HepG2 (cell line): Measurements from ENCODE around the gene CDK12. TPM values are rescaled to one million over a fixed set of nuclear protein-coding genes. Genes with fewer than 3 reads are reported as not detected.
A peak's percentile ranks its signal among the peaks of the same experiment; 100 is the strongest.

Source experiments
- AGO1 ChIP-seq: fragments of 200-400 bp; formaldehyde crosslinking; IDR thresholded peaks from 2 replicates; pipeline ENCODE4 v1.6.1; 2017; ENCODE audit warnings: mild to moderate bottlenecking, low read depth, low read length, moderate library complexity; ENCODE audit not compliant: poor library complexity, severe bottlenecking
- CSRNP1 ChIP-seq: sonication (generic); formaldehyde crosslinking; IDR thresholded peaks from 2 replicates; pipeline ENCODE4 v1.8.1; 2023; ENCODE audit warnings: mild to moderate bottlenecking, missing genetic modification reagents
- DDIT3 ChIP-seq: sonication (generic); formaldehyde crosslinking; IDR thresholded peaks from 2 replicates; pipeline ENCODE4 v1.4.0; 2020; ENCODE audit warnings: mild to moderate bottlenecking, missing genetic modification reagents
- DMAP1 ChIP-seq: IDR thresholded peaks from 2 replicates; pipeline ENCODE4 v1.6.1; 2016
- DNMT3B ChIP-seq: conservative IDR thresholded peaks from 2 replicates; pipeline ENCODE4 v1.6.1; 2016; ENCODE audit warnings: missing biosample characterization, control low read depth
- GTF3A ChIP-seq: sonication (generic); formaldehyde crosslinking; conservative IDR thresholded peaks from 2 replicates; pipeline ENCODE4 v1.4.0; 2020; ENCODE audit warnings: mild to moderate bottlenecking, missing genetic modification reagents
- HIC2 ChIP-seq: sonication (generic); formaldehyde crosslinking; IDR thresholded peaks from 2 replicates; pipeline ENCODE4 v1.9.0; 2022; ENCODE audit warnings: low read depth, missing genetic modification reagents
- MAX ChIP-seq: IDR thresholded peaks from 2 replicates; pipeline ENCODE4 v1.6.1; 2012; ENCODE audit warnings: inconsistent platforms
- MTA1 ChIP-seq: sonication (generic); formaldehyde crosslinking; IDR thresholded peaks from 2 replicates; pipeline ENCODE4 v1.4.0; 2020; ENCODE audit warnings: missing genetic modification reagents, mild to moderate bottlenecking, borderline replicate concordance
- POLR2AphosphoS5 ChIP-seq: IDR thresholded peaks from 2 replicates; pipeline ENCODE4 v1.6.1; 2012; ENCODE audit warnings: low read depth, low read length
- RELA ChIP-seq: sonication (generic); formaldehyde crosslinking; IDR thresholded peaks from 2 replicates; pipeline ENCODE4 v1.4.0; 2020; ENCODE audit warnings: missing genetic modification reagents
- RFX5 ChIP-seq: IDR thresholded peaks from 2 replicates; pipeline ENCODE4 v1.6.1; 2011; ENCODE audit warnings: low read depth, low read length, improper control_type of control experiment
- STAT6 ChIP-seq: sonication (generic); formaldehyde crosslinking; IDR thresholded peaks from 2 replicates; pipeline ENCODE4 v1.4.0; 2020; ENCODE audit warnings: missing genetic modification reagents, mild to moderate bottlenecking, borderline replicate concordance
- TGIF2 ChIP-seq: IDR thresholded peaks from 2 replicates; pipeline ENCODE4 v1.6.1; 2016; ENCODE audit warnings: control low read depth, missing compliant biosample characterization
- ZNF33A ChIP-seq: sonication (generic); formaldehyde crosslinking; IDR thresholded peaks from 2 replicates; pipeline ENCODE4 v1.5.1; 2020; ENCODE audit warnings: missing genetic modification reagents, mild to moderate bottlenecking, moderate library complexity, borderline replicate concordance
- ZNF383 ChIP-seq: sonication (generic); formaldehyde crosslinking; IDR thresholded peaks from 2 replicates; pipeline ENCODE4 v1.4.0; 2020; ENCODE audit warnings: missing genetic modification reagents, mild to moderate bottlenecking, borderline replicate concordance
- ZSCAN9 ChIP-seq: IDR thresholded peaks from 2 replicates; pipeline ENCODE4 v1.6.1; 2016; ENCODE audit warnings: borderline replicate concordance
- ZXDC ChIP-seq: sonication (generic); formaldehyde crosslinking; IDR thresholded peaks from 2 replicates; pipeline ENCODE4 v1.5.0; 2020; ENCODE audit warnings: mild to moderate bottlenecking, missing genetic modification reagents
- polyA plus RNA-seq, 8 experiments: library from polyadenylated mRNA; depleted of rRNA in 3 of 8; stranded (reverse) in 7 of 8; unstranded in 1 of 8; fragments of >200 nt; fragmentation: Illumina TruSeq in 4 of 8; extraction: Trizol in 4 of 8; gene quantifications; 2 replicates each; pipeline versions ENCODE4 v1.2.1 to v1.2.3, GENCODE V29; 2011 to 2016; ENCODE audit warnings: low read depth in 4 of 8, missing spikeins in 1 of 8, mixed read lengths in 1 of 8; ENCODE audit not compliant: insufficient read depth in 1 of 8
- total RNA-seq, 5 experiments: library from RNA; depleted of rRNA; stranded (reverse); fragments of >200 nt; fragmentation: Illumina TruSeq; extraction: Trizol; gene quantifications; 2 replicates each; pipeline ENCODE4 v1.2.3, GENCODE V29; 2016; ENCODE audit warnings: low read depth in 1 of 5

Gene CDK12
- total and polyA plus RNA-seq, 2 of the 13 experiments (the other 11 are each of a cell fraction or from before 2014, with no cell fraction given): 24.0 to 88.6 TPM

- TF ChIP-seq CSRNP1 (0 out of 2 replicates have a peak, but pooled peaks have one; percentile 61), HIC2 (CRISPR knock-in tag) (no peak), GTF3A (CRISPR knock-in tag) (no peak), STAT6 (peak; percentile 96; the same call in 1 of the 2 replicates), TGIF2 (CRISPR knock-in tag) (peak; percentile 94), ZSCAN9 (CRISPR knock-in tag) (0 out of 2 replicates have a peak, but pooled peaks have one; percentile 2), MTA1 (CRISPR knock-in tag) (peak; percentile 58; the same call in 1 of the 2 replicates), AGO1 (peak; percentile 3), MAX (peak; percentile 76), POLR2AphosphoS5 (peak; percentile 99), RFX5 (no peak), ZNF33A (CRISPR knock-in tag) (peak; percentile 33; the same call in 1 of the 2 replicates), DDIT3 (CRISPR knock-in tag) (no peak; the same call in 1 of the 2 replicates), RELA (CRISPR knock-in tag) (no peak), ZNF383 (CRISPR knock-in tag) (no peak), DNMT3B (CRISPR knock-in tag) (peak; percentile 84; the same call in 1 of the 2 replicates), ZXDC (no peak), DMAP1 (CRISPR knock-in tag) (peak; percentile 89)
Measured at GRCh38 chr17:39461113-39461925, at the start of gene CDK12 (continued).
